ENCODE measurements around the gene IL18BP.

DNA sequence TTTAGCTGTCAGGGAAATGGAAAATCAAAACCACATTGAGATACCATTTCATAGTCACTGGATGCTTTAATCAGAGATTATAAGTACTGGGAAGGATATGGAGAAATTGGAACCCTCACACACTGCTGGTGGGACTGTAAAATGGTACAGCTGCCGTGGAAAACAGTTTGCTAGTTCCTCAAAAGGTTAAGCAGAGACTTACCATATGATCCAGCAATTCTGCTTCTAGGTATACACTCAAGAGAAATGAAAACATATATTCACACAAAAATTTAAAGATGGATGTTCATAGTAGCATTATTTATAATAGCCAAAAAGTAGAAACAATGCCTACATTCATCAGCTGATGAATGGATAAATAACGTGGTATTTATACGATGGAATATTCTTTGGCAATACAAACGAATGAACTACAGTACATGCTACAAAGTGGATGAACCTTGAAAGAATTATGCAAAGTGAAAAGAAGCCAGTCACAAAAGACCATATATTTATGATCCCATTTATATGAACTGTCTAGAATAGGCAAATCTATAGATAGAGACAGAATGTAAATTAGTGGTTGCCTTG, 46.9 kb upstream of the IL18BP start:
- TF ChIP-seq, protein P1, sequence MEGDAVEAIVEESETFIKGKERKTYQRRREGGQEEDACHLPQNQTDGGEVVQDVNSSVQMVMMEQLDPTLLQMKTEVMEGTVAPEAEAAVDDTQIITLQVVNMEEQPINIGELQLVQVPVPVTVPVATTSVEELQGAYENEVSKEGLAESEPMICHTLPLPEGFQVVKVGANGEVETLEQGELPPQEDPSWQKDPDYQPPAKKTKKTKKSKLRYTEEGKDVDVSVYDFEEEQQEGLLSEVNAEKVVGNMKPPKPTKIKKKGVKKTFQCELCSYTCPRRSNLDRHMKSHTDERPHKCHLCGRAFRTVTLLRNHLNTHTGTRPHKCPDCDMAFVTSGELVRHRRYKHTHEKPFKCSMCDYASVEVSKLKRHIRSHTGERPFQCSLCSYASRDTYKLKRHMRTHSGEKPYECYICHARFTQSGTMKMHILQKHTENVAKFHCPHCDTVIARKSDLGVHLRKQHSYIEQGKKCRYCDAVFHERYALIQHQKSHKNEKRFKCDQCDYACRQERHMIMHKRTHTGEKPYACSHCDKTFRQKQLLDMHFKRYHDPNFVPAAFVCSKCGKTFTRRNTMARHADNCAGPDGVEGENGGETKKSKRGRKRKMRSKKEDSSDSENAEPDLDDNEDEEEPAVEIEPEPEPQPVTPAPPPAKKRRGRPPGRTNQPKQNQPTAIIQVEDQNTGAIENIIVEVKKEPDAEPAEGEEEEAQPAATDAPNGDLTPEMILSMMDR (IDR thresholded peaks at IDR 0.05) = no peak
- TF ChIP-seq SIN3A (IDR thresholded peaks at IDR 0.05; ENCODE audit: borderline replicate concordance, insufficient read depth, low read depth, low read length) = no peak
- TF ChIP-seq, protein P2, sequence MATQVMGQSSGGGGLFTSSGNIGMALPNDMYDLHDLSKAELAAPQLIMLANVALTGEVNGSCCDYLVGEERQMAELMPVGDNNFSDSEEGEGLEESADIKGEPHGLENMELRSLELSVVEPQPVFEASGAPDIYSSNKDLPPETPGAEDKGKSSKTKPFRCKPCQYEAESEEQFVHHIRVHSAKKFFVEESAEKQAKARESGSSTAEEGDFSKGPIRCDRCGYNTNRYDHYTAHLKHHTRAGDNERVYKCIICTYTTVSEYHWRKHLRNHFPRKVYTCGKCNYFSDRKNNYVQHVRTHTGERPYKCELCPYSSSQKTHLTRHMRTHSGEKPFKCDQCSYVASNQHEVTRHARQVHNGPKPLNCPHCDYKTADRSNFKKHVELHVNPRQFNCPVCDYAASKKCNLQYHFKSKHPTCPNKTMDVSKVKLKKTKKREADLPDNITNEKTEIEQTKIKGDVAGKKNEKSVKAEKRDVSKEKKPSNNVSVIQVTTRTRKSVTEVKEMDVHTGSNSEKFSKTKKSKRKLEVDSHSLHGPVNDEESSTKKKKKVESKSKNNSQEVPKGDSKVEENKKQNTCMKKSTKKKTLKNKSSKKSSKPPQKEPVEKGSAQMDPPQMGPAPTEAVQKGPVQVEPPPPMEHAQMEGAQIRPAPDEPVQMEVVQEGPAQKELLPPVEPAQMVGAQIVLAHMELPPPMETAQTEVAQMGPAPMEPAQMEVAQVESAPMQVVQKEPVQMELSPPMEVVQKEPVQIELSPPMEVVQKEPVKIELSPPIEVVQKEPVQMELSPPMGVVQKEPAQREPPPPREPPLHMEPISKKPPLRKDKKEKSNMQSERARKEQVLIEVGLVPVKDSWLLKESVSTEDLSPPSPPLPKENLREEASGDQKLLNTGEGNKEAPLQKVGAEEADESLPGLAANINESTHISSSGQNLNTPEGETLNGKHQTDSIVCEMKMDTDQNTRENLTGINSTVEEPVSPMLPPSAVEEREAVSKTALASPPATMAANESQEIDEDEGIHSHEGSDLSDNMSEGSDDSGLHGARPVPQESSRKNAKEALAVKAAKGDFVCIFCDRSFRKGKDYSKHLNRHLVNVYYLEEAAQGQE (IDR thresholded peaks at IDR 0.05; ENCODE audit: insufficient read depth in 1 of 2, low read depth in 2 of 2, low read length in 1 of 2) = no peak
- no peak for TF ChIP-seq TCF7L2 (IDR thresholded peaks at IDR 0.05; ENCODE audit: low read depth, low read length)
- TF ChIP-seq POLR2AphosphoS5 (IDR thresholded peaks at IDR 0.05; ENCODE audit: low read depth, low read length) = no peak
